GM19240 (cell line): ENCODE measurements around the gene GABRB3.

Source experiments
- DNase-seq: peaks from one replicate; pipeline ENCODE4 v3.0.0; 2011; ENCODE audit warnings: low spot score; ENCODE audit not compliant: insufficient read length

The GABRB3 gene

GRCh38 chr15:26631894-26632293, 141.0 kb downstream of the GABRB3 start:
- DNase-seq, result no peak

GRCh38 chr15:26630857-26631256, 142.0 kb downstream of the GABRB3 start:
- DNase-seq, result no peak

GRCh38 chr15:26628879-26629529, 143.9 kb downstream of the GABRB3 start:
- no peak for DNase-seq

GRCh38 chr15:26628071-26628470, 144.8 kb downstream of the GABRB3 start:
- DNase-seq, result no peak

GRCh38 chr15:26624128-26624527, 148.7 kb downstream of the GABRB3 start:
- DNase-seq, result no peak

GRCh38 chr15:26623071-26623470, 149.8 kb downstream of the GABRB3 start:
- DNase-seq, result no peak

GRCh38 chr15:26621816-26622215, 151.1 kb downstream of the GABRB3 start:
- no peak for DNase-seq

GRCh38 chr15:26620528-26621458, 152.1 kb downstream of the GABRB3 start:
- no peak for DNase-seq

- no peak for DNase-seq
These were observed 157.0 kb downstream of the GABRB3 start for GRCh38 chr15:26615927-26616302.

GRCh38 chr15:26615188-26615926, 157.5 kb downstream of the GABRB3 start:
- DNase-seq, result no peak

- DNase-seq, result no peak
These were observed 158.1 kb downstream of the GABRB3 start for GRCh38 chr15:26614734-26615133.

GRCh38 chr15:26598704-26599103, 174.2 kb downstream of the GABRB3 start:
- DNase-seq, result no peak

- DNase-seq, result no peak
These were observed 177.3 kb downstream of the GABRB3 start for GRCh38 chr15:26595611-26596010.

GRCh38 chr15:26590676-26591075, 182.2 kb downstream of the GABRB3 start:
- no peak for DNase-seq

GRCh38 chr15:26582840-26583239, 190.0 kb downstream of the GABRB3 start:
- no peak for DNase-seq

- no peak for DNase-seq
These were observed 191.9 kb downstream of the GABRB3 start for GRCh38 chr15:26580943-26581342.

- DNase-seq, result no peak
These were observed 200.1 kb downstream of the GABRB3 start for GRCh38 chr15:26572602-26573350.

GRCh38 chr15:26571346-26571745, 201.5 kb downstream of the GABRB3 start:
- no peak for DNase-seq

GRCh38 chr15:26565542-26565941, 207.3 kb downstream of the GABRB3 start:
- no peak for DNase-seq

- DNase-seq, result no peak
These were observed 208.5 kb downstream of the GABRB3 start for GRCh38 chr15:26564361-26564760.

- no peak for DNase-seq
These were observed 210.5 kb downstream of the GABRB3 start for GRCh38 chr15:26562336-26562735.
